OCI-LY7 (cell line): ENCODE results near the gene DOCK1.

Source experiments
- CTCF ChIP-seq: fragments of 200-600 bp; sonication (generic); conservative IDR thresholded peaks from 2 replicates; pipeline ENCODE4 v1.5.1; 2014; ENCODE audit warnings: mild to moderate bottlenecking, antibody characterized with exemption, low read length, moderate library complexity, mixed read lengths
- EZH2phosphoT487 ChIP-seq: fragments of 200-600 bp; sonication (generic); IDR thresholded peaks from 2 replicates; pipeline ENCODE4 v1.6.1; 2018; ENCODE audit warnings: low read depth, borderline replicate concordance, mild to moderate bottlenecking, mixed run types, antibody characterized with exemption, low read length, moderate library complexity, mixed read lengths

- TF ChIP-seq CTCF (no peak), EZH2phosphoT487 (no peak)
Observed at GRCh38 chr10:127024685-127025435, 119.6 kb downstream of the DOCK1 start.
